ENCODE results near the gene SYTL2. TPM values are rescaled to one million over a fixed set of nuclear protein-coding genes. Genes with fewer than 3 reads are reported as not detected.

SYTL2 gene
- total and polyA plus RNA-seq, 2 donors (not counting 1 experiment from before 2014, with no cell fraction given), result 165 to 387 TPM

- no peak overlapping the region for H2AFZ ChIP-seq (ENCODE audit: low read length)
- TF ChIP-seq EZH2 (IDR thresholded peaks at IDR 0.05; ENCODE audit: low read length, missing control alignments) (no peak), CTCF (conservative IDR thresholded peaks at IDR 0.05 in 1 of 2, IDR thresholded peaks at IDR 0.05 in 1 of 2; ENCODE audit: low read depth in 1 of 2, low read length in 2 of 2) (no peak)
- DNase-seq (ENCODE audit: low read depth in 2 of 2), result no peak
These were observed 68.1 kb downstream of the SYTL2 start for GRCh38 chr11:85742873-85743275.

GRCh38 chr11:85742348-85742747 lies 68.6 kb downstream of the SYTL2 start:
- no peaks in the 10 kb centered on the region for H3K27me3 ChIP-seq (ENCODE audit: control insufficient read depth, insufficient read depth, low read length)
- H3K4me1 ChIP-seq (ENCODE audit: control insufficient read depth, extremely low read depth, insufficient read depth, low read length), result no peaks in the 10 kb centered on the region
- no peaks in the 10 kb centered on the region for H4K20me1 ChIP-seq (ENCODE audit: control insufficient read depth, extremely low read depth, insufficient read depth, low read length)
- H3K36me3 ChIP-seq (ENCODE audit: control insufficient read depth, insufficient read depth, low read length), result peaks cover 3% of the 10 kb centered on the region
- no peak for DNase-seq (ENCODE audit: low read depth in 2 of 2)
- H3K9ac ChIP-seq (ENCODE audit: insufficient read depth, low read length), result no peak overlapping the region
- H3K9me3 ChIP-seq (ENCODE audit: control insufficient read depth, insufficient read depth, low read depth, low read length), result no peaks in the 10 kb centered on the region
- TF ChIP-seq CTCF (conservative IDR thresholded peaks at IDR 0.05 in 1 of 2, IDR thresholded peaks at IDR 0.05 in 1 of 2; ENCODE audit: low read depth in 1 of 2, low read length in 2 of 2), result no peak
- no peak for TF ChIP-seq EZH2 (IDR thresholded peaks at IDR 0.05; ENCODE audit: low read length, missing control alignments)
- no peaks in the 10 kb centered on the region for H3K79me2 ChIP-seq (ENCODE audit: control insufficient read depth, insufficient read depth, low read length)
- H2AFZ ChIP-seq (ENCODE audit: low read length), result no peak overlapping the region
- H3K4me2 ChIP-seq (ENCODE audit: extremely low read depth, insufficient read depth, low read length), result no peak overlapping the region
- H3K4me3 ChIP-seq (replicated peaks in 1 of 4; ENCODE audit: control extremely low read depth in 1 of 4, insufficient read depth in 1 of 4, low read depth in 3 of 4, low read length in 4 of 4), result no peak overlapping the region
- no peak overlapping the region for H3K27ac ChIP-seq (ENCODE audit: insufficient read depth, low read length)

More at GRCh38 chr11:85742873-85743275, 68.1 kb downstream of the SYTL2 start:
- Histone ChIP-seq H3K4me3 (replicated peaks in 1 of 4; ENCODE audit: control extremely low read depth in 1 of 4, insufficient read depth in 1 of 4, low read depth in 3 of 4, low read length in 4 of 4) (no peak overlapping the region), H3K4me1 (ENCODE audit: control insufficient read depth, extremely low read depth, insufficient read depth, low read length) (no peaks in the 10 kb centered on the region), H3K36me3 (ENCODE audit: control insufficient read depth, insufficient read depth, low read length) (peaks cover 2% of the 10 kb centered on the region), H3K4me2 (ENCODE audit: extremely low read depth, insufficient read depth, low read length) (no peak overlapping the region), H3K9ac (ENCODE audit: insufficient read depth, low read length) (no peak overlapping the region), H3K9me3 (ENCODE audit: control insufficient read depth, insufficient read depth, low read depth, low read length) (no peaks in the 10 kb centered on the region), H3K27ac (ENCODE audit: insufficient read depth, low read length) (no peak overlapping the region), H3K27me3 (ENCODE audit: control insufficient read depth, insufficient read depth, low read length) (no peaks in the 10 kb centered on the region), H3K79me2 (ENCODE audit: control insufficient read depth, insufficient read depth, low read length) (no peaks in the 10 kb centered on the region), H4K20me1 (ENCODE audit: control insufficient read depth, extremely low read depth, insufficient read depth, low read length) (no peaks in the 10 kb centered on the region)

- DNase-seq (ENCODE audit: low read depth in 2 of 2), result no peak
- no peaks in the 10 kb centered on the region for H3K27me3 ChIP-seq (ENCODE audit: control insufficient read depth, insufficient read depth, low read length)
- no peak overlapping the region for H2AFZ ChIP-seq (ENCODE audit: low read length)
- H3K27ac ChIP-seq (ENCODE audit: insufficient read depth, low read length), result no peak overlapping the region
- no peaks in the 10 kb centered on the region for H3K79me2 ChIP-seq (ENCODE audit: control insufficient read depth, insufficient read depth, low read length)
- no peaks in the 10 kb centered on the region for H4K20me1 ChIP-seq (ENCODE audit: control insufficient read depth, extremely low read depth, insufficient read depth, low read length)
- H3K4me3 ChIP-seq (replicated peaks in 1 of 4; ENCODE audit: control extremely low read depth in 1 of 4, insufficient read depth in 1 of 4, low read depth in 3 of 4, low read length in 4 of 4), result no peak overlapping the region
- H3K4me1 ChIP-seq (ENCODE audit: control insufficient read depth, extremely low read depth, insufficient read depth, low read length), result peaks cover 3% of the 10 kb centered on the region
- TF ChIP-seq CTCF (conservative IDR thresholded peaks at IDR 0.05 in 1 of 2, IDR thresholded peaks at IDR 0.05 in 1 of 2; ENCODE audit: low read depth in 1 of 2, low read length in 2 of 2) (no peak), EZH2 (IDR thresholded peaks at IDR 0.05; ENCODE audit: low read length, missing control alignments) (no peak)
- no peak overlapping the region for H3K4me2 ChIP-seq (ENCODE audit: extremely low read depth, insufficient read depth, low read length)
- H3K9ac ChIP-seq (ENCODE audit: insufficient read depth, low read length), result no peak overlapping the region
- no peaks in the 10 kb centered on the region for H3K9me3 ChIP-seq (ENCODE audit: control insufficient read depth, insufficient read depth, low read depth, low read length)
- peaks cover 3% of the 10 kb centered on the region for H3K36me3 ChIP-seq (ENCODE audit: control insufficient read depth, insufficient read depth, low read length)
These were observed 70.2 kb downstream of the SYTL2 start for GRCh38 chr11:85740481-85741400.
